ENCODE results near the gene S1PR3. TPM values are rescaled to one million over a fixed set of nuclear protein-coding genes. Genes with fewer than 3 reads are reported as not detected.

S1PR3 gene
- total RNA-seq, 1 donor = 3.3 TPM

- Histone ChIP-seq H3K27me3 (ENCODE audit: insufficient read depth, low read length) (peaks cover 14% of the 10 kb centered on the region), H3K9me3 (ENCODE audit: low read depth, low read length) (no peaks in the 10 kb centered on the region), H3K4me3 (ENCODE audit: insufficient read depth, low read length) (no peak overlapping the region), H3K79me2 (ENCODE audit: insufficient read depth, low read length) (no peaks in the 10 kb centered on the region), H3K4me2 (ENCODE audit: insufficient read depth, low read length) (no peak overlapping the region), H3K4me1 (ENCODE audit: insufficient read depth, low read length) (peaks cover 21% of the 10 kb centered on the region), H2AFZ (ENCODE audit: low read length) (no peak overlapping the region), H3K27ac (ENCODE audit: low read depth, low read length) (no peak overlapping the region), H4K20me1 (ENCODE audit: insufficient read depth, low read length) (peaks cover 4% of the 10 kb centered on the region), H3K36me3 (ENCODE audit: insufficient read depth, low read length) (no peaks in the 10 kb centered on the region)
- TF ChIP-seq CTCF (IDR thresholded peaks at IDR 0.05; ENCODE audit: extremely low read depth, low read depth, low read length) = no peak
- DNase-seq (ENCODE audit: insufficient read length, low spot score, missing footprints) = no peak
Measured at GRCh38 chr9:88947581-88948573, 43.4 kb upstream of the S1PR3 start.

- no peak for DNase-seq (ENCODE audit: insufficient read length, low spot score, missing footprints)
- Histone ChIP-seq H3K79me2 (ENCODE audit: insufficient read depth, low read length) (no peaks in the 10 kb centered on the region), H3K9me3 (ENCODE audit: low read depth, low read length) (no peaks in the 10 kb centered on the region), H3K36me3 (ENCODE audit: insufficient read depth, low read length) (no peaks in the 10 kb centered on the region), H2AFZ (ENCODE audit: low read length) (no peak overlapping the region), H3K27ac (ENCODE audit: low read depth, low read length) (no peak overlapping the region), H3K4me2 (ENCODE audit: insufficient read depth, low read length) (no peak overlapping the region), H4K20me1 (ENCODE audit: insufficient read depth, low read length) (peaks cover 4% of the 10 kb centered on the region), H3K27me3 (ENCODE audit: insufficient read depth, low read length) (peaks cover 14% of the 10 kb centered on the region), H3K4me1 (ENCODE audit: insufficient read depth, low read length) (peaks cover 36% of the 10 kb centered on the region), H3K4me3 (ENCODE audit: insufficient read depth, low read length) (no peak overlapping the region)
- no peak for TF ChIP-seq CTCF (IDR thresholded peaks at IDR 0.05; ENCODE audit: extremely low read depth, low read depth, low read length)
Measured at GRCh38 chr9:88949425-88949824, 41.8 kb upstream of the S1PR3 start.

GRCh38 chr9:88949961-88950340, 41.3 kb upstream of the S1PR3 start:
- peak overlapping the region; percentile 60 for H3K4me2 ChIP-seq (ENCODE audit: insufficient read depth, low read length)
- no peak overlapping the region for H3K4me3 ChIP-seq (ENCODE audit: insufficient read depth, low read length)
- H2AFZ ChIP-seq (ENCODE audit: low read length) = no peak overlapping the region
- H3K79me2 ChIP-seq (ENCODE audit: insufficient read depth, low read length) = no peaks in the 10 kb centered on the region
- H3K36me3 ChIP-seq (ENCODE audit: insufficient read depth, low read length) = no peaks in the 10 kb centered on the region
- peak overlapping the region; percentile 47 for H3K27ac ChIP-seq (ENCODE audit: low read depth, low read length)
- H3K27me3 ChIP-seq (ENCODE audit: insufficient read depth, low read length) = peaks cover 12% of the 10 kb centered on the region
- peaks cover 36% of the 10 kb centered on the region for H3K4me1 ChIP-seq (ENCODE audit: insufficient read depth, low read length)
- no peak for DNase-seq (ENCODE audit: insufficient read length, low spot score, missing footprints)
- TF ChIP-seq CTCF (IDR thresholded peaks at IDR 0.05; ENCODE audit: extremely low read depth, low read depth, low read length) = no peak
- peaks cover 4% of the 10 kb centered on the region for H4K20me1 ChIP-seq (ENCODE audit: insufficient read depth, low read length)
- H3K9me3 ChIP-seq (ENCODE audit: low read depth, low read length) = no peaks in the 10 kb centered on the region
